ENCODE results near the gene HDC. TPM values are rescaled to one million over a fixed set of nuclear protein-coding genes. Genes with fewer than 3 reads are reported as not detected.

Gene HDC
- total RNA-seq, 1 experiment from 2014 or later = not detected

DNA sequence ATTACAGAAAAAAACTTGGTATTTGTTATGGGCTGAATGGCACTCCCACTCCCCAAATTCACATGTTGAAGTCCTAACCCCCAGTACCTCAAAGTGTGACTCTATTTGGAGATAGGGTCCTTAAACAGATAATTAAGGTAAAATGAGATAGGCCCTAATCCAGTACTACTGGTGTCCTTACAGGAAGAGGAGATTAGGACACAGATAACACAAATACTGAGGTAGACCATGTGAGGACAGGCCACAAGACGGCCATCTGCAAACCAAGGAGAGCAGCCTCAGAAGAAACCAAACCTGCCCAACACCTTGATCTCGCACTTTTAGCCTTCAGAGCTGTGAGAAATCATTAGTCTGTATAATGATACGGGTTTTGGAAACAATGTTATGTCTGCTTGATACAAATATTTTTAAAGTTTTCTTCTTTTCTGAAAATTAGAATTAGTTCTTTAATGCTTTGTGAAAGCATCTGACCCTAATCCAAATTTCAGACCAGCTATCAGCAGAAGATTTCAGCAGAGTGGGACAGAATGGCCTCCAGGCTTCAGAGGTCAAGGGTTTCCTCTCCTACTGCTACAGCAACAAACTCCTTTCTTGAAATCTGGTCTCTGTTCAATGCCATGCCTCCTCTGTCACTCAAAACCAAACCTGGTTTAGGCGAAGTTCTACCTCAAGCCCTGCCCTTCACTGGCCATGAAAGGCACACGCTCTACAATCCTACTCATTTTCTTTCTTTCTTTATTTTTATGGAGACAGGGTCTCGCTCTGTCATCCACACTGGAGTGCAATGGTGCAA, 22.0 kb upstream of the HDC start:
- H3K27ac Mint-ChIP-seq (ENCODE audit: low read depth, unreplicated experiment) = no peak overlapping the region
- no peaks in the 10 kb centered on the region for H3K27me3 Mint-ChIP-seq (ENCODE audit: insufficient read depth, unreplicated experiment)
- CTCF ChIA-PET = interaction anchor here (0.5 to 2.5 kb wide), 3 partner anchors 9 to 837 kb away, joined by 3 to 8 read pairs (median 3); no protein-coding TSS in a partner anchor
- intact Hi-C loops (cut with micrococcal nuclease) = no loop called here
- no peak for DNase-seq (ENCODE audit: unreplicated experiment)
- TF ChIP-seq, protein P1, sequence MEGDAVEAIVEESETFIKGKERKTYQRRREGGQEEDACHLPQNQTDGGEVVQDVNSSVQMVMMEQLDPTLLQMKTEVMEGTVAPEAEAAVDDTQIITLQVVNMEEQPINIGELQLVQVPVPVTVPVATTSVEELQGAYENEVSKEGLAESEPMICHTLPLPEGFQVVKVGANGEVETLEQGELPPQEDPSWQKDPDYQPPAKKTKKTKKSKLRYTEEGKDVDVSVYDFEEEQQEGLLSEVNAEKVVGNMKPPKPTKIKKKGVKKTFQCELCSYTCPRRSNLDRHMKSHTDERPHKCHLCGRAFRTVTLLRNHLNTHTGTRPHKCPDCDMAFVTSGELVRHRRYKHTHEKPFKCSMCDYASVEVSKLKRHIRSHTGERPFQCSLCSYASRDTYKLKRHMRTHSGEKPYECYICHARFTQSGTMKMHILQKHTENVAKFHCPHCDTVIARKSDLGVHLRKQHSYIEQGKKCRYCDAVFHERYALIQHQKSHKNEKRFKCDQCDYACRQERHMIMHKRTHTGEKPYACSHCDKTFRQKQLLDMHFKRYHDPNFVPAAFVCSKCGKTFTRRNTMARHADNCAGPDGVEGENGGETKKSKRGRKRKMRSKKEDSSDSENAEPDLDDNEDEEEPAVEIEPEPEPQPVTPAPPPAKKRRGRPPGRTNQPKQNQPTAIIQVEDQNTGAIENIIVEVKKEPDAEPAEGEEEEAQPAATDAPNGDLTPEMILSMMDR (IDR thresholded peaks at IDR 0.05; ENCODE audit: unreplicated experiment) = no peak
- H3K4me3 Mint-ChIP-seq (ENCODE audit: unreplicated experiment) = no peak overlapping the region
- H3K4me1 Mint-ChIP-seq (ENCODE audit: insufficient read depth, unreplicated experiment) = no peaks in the 10 kb centered on the region
- POLR2A ChIA-PET = no interaction called here
- H3K9me3 Mint-ChIP-seq (ENCODE audit: unreplicated experiment) = no peaks in the 10 kb centered on the region
- no TSS peak for BruUV-seq (replicated peaks)
- peaks cover 34% of the 10 kb centered on the region for H3K36me3 Mint-ChIP-seq (ENCODE audit: insufficient read depth, unreplicated experiment)

DNA sequence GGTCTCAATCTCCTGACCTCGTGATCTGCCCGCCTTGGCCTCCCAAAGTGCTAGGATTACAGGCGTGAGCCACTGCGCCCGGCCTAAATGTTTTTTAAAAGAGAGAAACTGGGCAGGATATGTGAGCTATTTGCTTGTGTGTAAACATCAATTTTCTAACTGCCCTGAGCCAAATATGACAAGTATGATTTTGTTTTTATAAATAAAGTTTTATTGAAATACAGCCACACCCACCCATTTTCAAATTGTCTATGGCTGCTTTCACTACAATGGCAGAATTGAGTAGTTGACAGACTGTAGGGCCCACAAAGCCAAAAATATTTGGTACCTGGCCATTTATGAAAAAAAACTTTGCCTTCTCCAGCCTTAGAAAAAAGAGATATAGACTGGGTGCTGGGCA, 15.9 kb upstream of the HDC start:
- DNase-seq (ENCODE audit: unreplicated experiment) = no peak
- TF ChIP-seq, protein P1 (IDR thresholded peaks at IDR 0.05; ENCODE audit: unreplicated experiment) = no peak
- Mint-ChIP-seq H3K4me3 (ENCODE audit: unreplicated experiment) (no peak overlapping the region), H3K36me3 (ENCODE audit: insufficient read depth, unreplicated experiment) (no peaks in the 10 kb centered on the region), H3K27me3 (ENCODE audit: insufficient read depth, unreplicated experiment) (no peaks in the 10 kb centered on the region), H3K4me1 (ENCODE audit: insufficient read depth, unreplicated experiment) (peaks cover 10% of the 10 kb centered on the region), H3K9me3 (ENCODE audit: unreplicated experiment) (no peaks in the 10 kb centered on the region), H3K27ac (ENCODE audit: low read depth, unreplicated experiment) (no peak overlapping the region)
- CTCF ChIA-PET = interaction anchor here (0.7 to 1.0 kb wide), 2 partner anchors 11 to 25 kb away, joined by 4 read pairs; no protein-coding TSS in a partner anchor
- intact Hi-C loops (cut with micrococcal nuclease) = no loop called here
- no TSS peak for BruUV-seq (replicated peaks)
- POLR2A ChIA-PET = no interaction called here

DNA sequence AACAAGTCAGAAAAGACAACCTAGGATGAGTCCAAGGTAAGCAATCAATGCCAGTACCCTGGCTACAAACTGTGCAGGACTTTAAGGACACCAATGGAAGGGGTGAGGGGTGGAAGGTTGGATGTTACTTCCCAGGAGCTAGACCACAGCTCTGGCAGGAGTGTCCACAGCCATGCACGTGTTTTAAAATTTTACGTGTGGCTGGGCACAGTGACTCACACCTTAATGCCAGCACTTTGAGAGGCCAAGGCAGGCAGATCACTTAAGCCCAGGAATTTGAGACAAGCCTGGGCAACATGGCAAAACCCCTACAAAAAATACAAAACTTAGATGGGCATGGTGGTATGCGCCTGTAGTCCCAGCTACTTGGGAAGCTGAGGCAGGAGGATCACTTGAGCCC, 14.7 kb upstream of the HDC start:
- Mint-ChIP-seq H3K4me3 (ENCODE audit: unreplicated experiment) (no peak overlapping the region), H3K4me1 (ENCODE audit: insufficient read depth, unreplicated experiment) (peaks cover 10% of the 10 kb centered on the region), H3K36me3 (ENCODE audit: insufficient read depth, unreplicated experiment) (no peaks in the 10 kb centered on the region), H3K27me3 (ENCODE audit: insufficient read depth, unreplicated experiment) (no peaks in the 10 kb centered on the region), H3K9me3 (ENCODE audit: unreplicated experiment) (no peaks in the 10 kb centered on the region), H3K27ac (ENCODE audit: low read depth, unreplicated experiment) (peak overlapping the region; percentile 24)
- intact Hi-C loops (cut with micrococcal nuclease) = no loop called here
- BruUV-seq (replicated peaks) = no TSS peak
- DNase-seq (ENCODE audit: unreplicated experiment) = peak; percentile 38
- POLR2A ChIA-PET = interaction anchor here (0.6 kb wide), 1 partner anchor 8 kb away, joined by 3 read pairs; no protein-coding TSS in a partner anchor
- TF ChIP-seq, protein P1 (IDR thresholded peaks at IDR 0.05; ENCODE audit: unreplicated experiment) = no peak
- CTCF ChIA-PET = interaction anchor here (0.9 to 1.7 kb wide), 2 partner anchors 97 to 129 kb away, joined by 3 to 4 read pairs; no protein-coding TSS in a partner anchor

DNA sequence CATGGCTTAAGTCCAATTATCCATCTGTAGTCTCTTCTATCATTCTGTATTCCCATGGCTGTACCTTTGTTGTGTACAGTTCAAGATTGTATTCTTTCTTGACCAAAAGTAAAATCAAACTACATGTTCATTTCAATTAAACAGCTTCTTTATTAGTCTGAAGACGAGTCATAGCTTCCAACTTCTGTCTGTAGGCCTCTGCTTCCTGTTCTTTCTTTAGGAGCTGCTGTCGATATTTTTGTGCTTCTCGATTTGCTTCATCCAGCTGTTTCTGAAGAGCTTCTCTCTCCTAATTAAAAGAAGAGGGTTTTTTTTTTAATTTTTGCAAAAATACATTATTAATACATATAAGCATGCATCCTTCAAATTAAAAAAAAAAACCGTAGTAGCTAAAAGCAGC, 13.0 kb upstream of the HDC start:
- ChIA-PET CTCF (interaction anchor here (0.6 to 1.7 kb wide), 5 partner anchors 10 to 226 kb away, joined by 3 to 5 read pairs (median 4); no protein-coding TSS in a partner anchor), POLR2A (interaction anchor here (0.7 to 2.2 kb wide), 5 partner anchors 16 to 1156 kb away, joined by 3 to 8 read pairs (median 3); no protein-coding TSS in a partner anchor)
- Mint-ChIP-seq H3K27ac (ENCODE audit: low read depth, unreplicated experiment) (no peak overlapping the region), H3K36me3 (ENCODE audit: insufficient read depth, unreplicated experiment) (no peaks in the 10 kb centered on the region), H3K4me1 (ENCODE audit: insufficient read depth, unreplicated experiment) (peaks cover 10% of the 10 kb centered on the region), H3K9me3 (ENCODE audit: unreplicated experiment) (no peaks in the 10 kb centered on the region), H3K4me3 (ENCODE audit: unreplicated experiment) (no peak overlapping the region), H3K27me3 (ENCODE audit: insufficient read depth, unreplicated experiment) (no peaks in the 10 kb centered on the region)
- no TSS peak for BruUV-seq (replicated peaks)
- TF ChIP-seq, protein P1 (IDR thresholded peaks at IDR 0.05; ENCODE audit: unreplicated experiment) = no peak
- no peak for DNase-seq (ENCODE audit: unreplicated experiment)
- intact Hi-C loops (cut with micrococcal nuclease) = no loop called here

Measured in MCF 10A (cell line).